Left cardiac atrium (tissue), 4 donors: ENCODE results near the gene KLK2. TPM values are rescaled to one million over a fixed set of nuclear protein-coding genes. Genes with fewer than 3 reads are reported as not detected.
"Not testable (repeated sequence)": the region's sequence is repeated elsewhere in the genome, so short reads cannot be mapped to it uniquely, and the experiment has no call there.

ENCODE experiments used
- ATAC-seq, 2 donors: fragments of 200-7000 bp; cut with Tn5 transposase; one replicate each; pipeline ENCODE4 v1.9.1; 2020; ENCODE audit warnings: mild to moderate bottlenecking in 2 of 2, moderate library complexity in 2 of 2
- DNase-seq: peaks from one replicate; pipeline ENCODE4 v3.0.0-alpha.2; 2020
- intact Hi-C, 2 donors: fragments of 100-400 bp; cut with DNase I; formaldehyde crosslinking; loops; one replicate each; pipeline versions ENCODE4 v1.14.1 to v1.15.1; 2022 to 2023
- total RNA-seq, 2 donors: library from RNA; stranded (reverse); fragmentation: NEBNext Ultra II Directional; extraction: Animal tissue kit (Norgen Biotek cat#: 25700); gene quantifications; one replicate each; pipeline ENCODE4 v1.2.1, GENCODE V29; 2021
- donor health status: DM: no; HTN: yes; CAD: no.
- donor health status: DM: no; HTN: yes; CAD: no; lungs with severe emphysema.
- donor health status: DM: yes; HTN: yes; CAD: no.
- donor health status: Dilated cardiomyopathy.

Gene KLK2
- total RNA-seq, 2 donors from 2014 or later = not detected

DNA sequence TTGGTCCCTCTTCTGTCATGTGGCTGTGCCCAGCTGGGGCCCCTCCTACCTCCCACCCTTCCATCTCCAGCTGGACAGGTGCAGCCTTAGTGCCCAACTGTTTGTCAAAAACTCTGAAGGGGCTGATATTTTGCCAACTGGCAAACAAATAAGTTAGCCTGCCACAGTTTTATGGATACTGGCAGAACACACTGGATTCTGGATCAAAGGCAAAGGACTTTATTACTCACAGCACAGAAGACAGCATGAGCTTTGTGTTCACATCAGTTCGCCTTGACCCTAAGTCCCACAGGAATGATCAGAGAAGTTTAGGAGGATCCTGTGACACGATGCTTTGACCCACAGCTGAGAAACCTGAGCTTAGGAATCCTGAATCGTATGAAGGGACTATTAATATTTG is 16.4 kb downstream of the KLK2 start:
- DNase-seq (no peak), ATAC-seq (no peak)
- intact Hi-C loops = no loop called here

DNA sequence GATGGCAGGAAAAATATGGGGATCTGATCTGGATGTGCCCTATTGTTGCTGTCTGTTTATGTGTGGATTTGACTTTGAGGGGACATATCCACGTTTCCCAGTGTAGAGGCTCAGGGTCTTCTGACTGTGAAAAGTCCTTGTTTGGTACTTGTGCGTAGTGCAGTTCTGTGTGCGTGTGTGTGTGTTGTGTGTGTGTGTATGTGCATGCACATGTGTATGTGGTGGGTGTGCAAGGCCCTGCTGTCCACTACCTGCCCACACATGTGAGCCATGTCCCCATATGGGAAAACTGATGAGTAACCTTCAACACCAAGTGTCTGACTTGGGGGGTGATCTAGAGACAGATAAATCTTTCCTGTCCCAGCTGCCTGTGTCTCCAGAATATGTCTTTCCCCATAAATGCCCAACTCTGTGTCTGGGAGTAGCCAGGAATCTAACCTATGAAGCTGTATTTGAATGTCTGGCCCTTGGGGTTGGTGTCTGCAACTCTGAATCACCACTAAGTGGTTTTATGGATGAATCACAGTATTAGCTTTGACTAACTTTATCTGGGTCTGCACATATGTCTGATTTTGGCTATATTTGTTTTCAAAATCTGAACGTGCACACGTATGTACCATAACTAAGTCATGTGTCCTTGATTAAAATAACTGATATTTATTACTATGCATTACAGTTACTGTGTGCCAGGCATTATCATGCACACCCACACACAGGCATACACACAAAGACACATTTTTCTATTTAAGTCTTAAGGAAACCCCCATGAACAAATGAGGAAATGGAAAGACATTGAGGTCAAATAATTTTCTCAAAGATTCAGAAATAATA is 17.4 kb downstream of the KLK2 start:
- intact Hi-C loops = no loop called here
- DNase-seq (no peak), ATAC-seq (no peak)

DNA sequence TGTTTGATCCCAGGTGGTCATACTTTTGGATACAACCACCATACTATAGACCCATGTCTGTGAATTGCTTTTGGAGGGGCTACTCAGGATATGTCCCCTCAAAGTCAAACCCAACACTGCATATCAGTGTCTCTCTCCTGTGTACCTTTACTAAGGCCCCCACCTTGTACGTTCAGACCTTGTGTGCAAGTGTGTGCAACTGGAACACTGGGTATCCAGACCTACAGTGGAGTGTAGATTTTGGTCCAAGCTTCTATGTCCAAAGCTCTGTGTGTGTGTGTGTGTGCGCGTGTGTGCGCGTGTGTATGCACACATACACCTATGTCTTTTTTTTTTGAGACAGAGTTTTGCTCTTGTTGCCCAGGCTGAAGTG is 18.0 kb downstream of the KLK2 start:
- DNase-seq (no peak), ATAC-seq (no peak)
- intact Hi-C loops = no loop called here

DNA sequence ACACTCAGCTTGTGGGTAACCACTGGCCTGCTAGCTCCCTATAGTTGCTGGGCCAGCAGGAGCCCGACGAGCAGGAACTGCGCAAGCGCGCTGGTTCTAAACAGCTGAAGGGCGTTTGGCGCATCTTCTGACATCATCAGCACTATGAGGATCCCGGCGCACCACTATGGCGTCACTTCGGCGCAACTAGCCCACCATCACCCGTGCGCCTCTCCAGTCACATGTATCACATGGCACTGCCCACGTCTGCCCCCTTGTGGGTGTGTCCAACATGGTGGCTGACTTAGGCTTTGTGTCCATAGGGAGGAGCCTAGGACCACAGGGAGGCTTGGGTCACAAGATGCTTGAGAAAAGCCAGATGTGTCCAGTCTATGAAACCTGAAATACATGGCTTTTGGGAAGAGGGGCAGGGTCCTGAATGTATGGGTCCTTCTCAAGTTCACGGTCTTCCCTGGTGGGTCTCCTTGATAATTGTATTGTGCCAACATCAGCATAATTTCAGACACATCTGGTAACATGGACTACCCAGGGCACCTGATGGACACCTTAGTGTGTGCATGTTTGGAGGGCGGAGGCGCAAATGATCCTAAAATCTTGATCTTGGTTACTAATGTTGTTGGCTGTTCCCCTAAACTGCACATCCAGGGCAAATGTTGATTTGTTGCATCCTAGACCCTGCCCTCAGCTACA is 20.0 kb downstream of the KLK2 start:
- ATAC-seq = no peak
- intact Hi-C loops = no loop called here
- no peak for DNase-seq

DNA sequence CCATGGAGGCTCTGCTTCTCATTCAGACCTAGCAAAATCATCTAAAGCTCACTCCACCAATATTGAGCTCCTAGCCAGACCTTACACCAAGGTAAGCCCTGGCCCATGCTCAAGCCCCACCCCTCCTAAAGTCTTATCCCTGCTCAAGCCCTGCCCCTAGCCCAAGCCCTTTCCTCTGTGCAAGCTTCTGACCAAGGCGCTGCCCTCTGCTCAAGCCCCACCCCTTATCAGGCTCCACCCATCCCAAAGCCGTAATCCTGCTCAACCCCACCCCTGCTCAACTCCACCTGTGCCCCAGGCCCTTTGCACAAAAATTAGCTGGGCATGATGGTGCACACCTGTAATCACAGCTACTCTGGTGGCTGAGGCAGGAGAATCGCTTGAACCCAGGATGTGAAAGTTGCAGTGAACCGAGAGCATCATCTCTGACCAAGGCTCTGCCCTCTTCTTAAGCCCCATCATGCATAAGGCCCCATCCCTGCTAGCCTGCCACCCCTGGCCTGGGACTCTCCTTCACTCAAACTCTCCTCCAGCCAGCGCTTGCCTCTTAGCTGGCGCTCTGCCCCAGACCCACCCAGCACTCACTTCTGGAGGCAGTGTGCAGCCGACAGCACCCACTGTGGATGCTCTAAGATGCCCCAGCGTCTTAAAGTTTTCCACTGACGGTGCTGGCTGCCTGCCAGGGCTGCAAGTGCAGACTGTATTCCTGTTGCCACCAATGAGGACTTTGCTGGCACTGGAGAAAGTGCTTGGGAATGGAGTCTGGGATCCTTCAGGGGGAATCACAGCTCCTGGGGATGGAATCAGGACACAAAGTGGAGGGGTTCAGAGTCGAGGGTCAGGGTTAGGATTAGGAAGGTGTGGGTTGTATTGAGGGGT is 21.5 kb downstream of the KLK2 start:
- no peak for ATAC-seq
- intact Hi-C loops = no loop called here
- no peak for DNase-seq

DNA sequence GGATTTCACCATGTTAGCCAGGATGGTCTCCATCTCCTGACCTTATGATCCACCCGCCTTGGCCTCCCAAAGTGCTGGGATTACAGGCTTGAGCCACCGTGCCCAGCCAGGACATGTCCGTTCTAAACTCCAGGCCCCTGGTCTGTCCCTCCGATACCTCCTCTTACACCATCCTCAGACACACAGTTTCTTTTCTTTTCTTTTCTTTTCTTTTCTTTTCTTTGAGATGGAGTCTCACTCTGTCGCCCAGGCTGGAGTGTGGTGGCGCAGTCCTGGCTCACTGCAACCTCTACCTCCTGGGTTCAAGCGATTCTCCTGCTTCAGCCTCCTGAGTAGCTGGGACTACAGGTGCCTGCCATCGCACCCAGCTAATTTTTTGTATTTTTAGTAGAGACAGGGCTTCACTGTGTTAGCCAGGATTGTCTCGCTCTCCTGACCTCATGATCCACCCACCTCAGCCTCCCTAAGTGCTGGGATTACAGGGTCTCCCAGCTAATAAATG is 22.9 kb downstream of the KLK2 start:
- DNase-seq, ATAC-seq, intact Hi-C loops: not testable (repeated sequence)

DNA sequence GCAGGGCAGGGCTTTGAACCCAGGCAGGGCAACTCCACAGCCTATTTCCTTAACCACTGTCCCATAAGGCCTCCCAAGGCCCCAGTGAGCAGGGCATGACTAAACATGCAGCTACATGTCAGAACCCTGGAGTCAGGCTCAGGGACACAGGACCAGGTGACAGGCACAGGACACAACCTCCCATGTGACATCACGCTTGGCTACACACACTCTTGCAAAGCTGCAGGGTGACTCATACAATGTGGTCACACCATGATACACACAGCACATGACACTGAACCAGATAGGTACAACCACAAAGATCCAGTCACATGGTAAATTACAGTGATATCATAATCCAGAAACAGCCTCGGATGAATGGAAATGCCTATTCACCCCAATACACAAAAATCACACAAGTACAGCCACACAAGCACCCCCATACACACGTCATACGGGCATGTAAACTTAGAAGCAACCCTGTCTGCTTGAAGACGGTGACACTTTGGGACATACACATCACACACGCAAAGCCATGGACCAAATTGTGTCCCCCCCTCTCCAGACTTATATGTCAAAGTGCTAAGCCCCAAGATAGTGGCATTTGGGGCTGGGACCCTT is 23.5 kb downstream of the KLK2 start:
- intact Hi-C loops = no loop called here
- no peak for ATAC-seq
- no peak for DNase-seq

DNA sequence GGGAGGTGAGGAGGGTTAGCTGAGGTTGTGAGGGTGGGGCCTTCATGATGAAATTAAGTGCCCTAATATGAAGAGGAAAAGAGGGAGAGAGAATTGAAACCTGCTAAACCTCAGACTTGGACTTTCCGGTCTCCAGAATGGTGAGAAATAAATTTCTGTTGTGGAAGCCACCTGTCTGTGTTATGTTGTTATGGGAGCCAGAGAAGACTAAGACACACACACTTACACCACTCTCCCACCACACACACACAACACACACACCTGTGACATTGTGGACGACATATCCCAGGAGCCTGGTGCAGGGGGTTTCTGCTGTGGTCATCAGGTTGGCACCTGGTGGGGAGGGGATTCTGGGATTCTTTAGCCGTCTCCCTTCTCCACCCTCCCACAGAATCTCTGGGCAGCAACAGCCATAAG is 24.0 kb downstream of the KLK2 start:
- intact Hi-C loops = no loop called here
- ATAC-seq (no peak), DNase-seq (no peak)

DNA sequence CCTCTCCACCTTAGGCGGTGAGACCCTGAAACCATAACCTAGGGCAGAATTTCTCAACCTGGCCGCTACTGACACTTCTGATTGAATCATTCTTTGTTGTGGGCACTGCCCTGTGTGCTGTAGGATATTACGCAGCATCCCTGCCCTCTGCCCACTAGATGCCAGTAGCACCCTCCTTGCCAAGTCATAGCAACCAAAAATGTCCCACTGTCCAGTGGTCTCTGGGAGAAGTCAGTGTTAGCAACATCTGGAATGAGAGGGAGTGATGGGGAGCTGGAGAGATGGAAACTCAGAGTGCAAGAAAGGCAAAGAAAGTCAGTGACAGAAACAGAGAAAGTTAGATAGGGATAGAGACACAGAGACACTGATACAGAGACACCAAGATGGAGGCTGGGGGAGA is 24.4 kb downstream of the KLK2 start:
- intact Hi-C loops = no loop called here
- ATAC-seq = no peak
- no peak for DNase-seq

DNA sequence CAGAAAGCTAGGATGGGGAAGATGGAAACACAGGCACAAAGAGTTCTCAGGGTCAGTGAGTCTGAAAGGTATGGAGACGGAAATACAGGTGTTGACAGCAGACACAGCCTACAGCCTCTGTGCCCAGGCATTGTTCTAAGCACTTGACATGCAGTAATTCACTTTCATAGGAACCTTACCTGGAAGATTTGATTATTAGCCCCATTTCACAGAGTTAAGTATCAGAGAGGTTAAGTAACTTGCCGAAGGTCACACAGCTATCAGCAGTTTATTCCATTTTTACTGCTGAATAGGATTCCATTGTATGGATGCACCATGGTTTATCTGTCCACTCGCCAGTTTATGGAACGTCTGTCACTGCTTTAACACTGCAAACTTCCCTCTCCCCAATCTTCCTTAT is 24.8 kb downstream of the KLK2 start:
- ATAC-seq (no peak), DNase-seq (no peak)
- intact Hi-C loops = no loop called here

DNA sequence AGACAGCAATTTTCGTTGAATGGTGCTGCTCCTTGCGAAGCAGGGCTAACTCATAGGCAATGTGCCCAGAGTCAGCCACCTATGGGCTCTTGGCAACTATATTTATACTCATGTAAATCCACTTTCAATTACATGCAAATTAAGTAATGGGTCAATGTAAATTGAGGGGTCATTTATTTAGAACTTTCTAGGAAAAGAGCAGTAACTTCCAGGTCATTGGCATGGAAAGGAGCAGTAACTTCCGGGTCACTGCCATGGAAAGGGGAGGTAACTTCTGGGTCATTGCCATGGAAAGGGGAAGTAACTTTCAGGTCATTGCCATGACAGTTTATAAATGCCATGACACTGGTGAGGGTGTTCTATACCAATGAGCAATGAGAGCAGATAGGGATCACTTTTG is 26.3 kb downstream of the KLK2 start:
- DNase-seq = no peak
- ATAC-seq = no peak
- intact Hi-C loops = no loop called here

DNA sequence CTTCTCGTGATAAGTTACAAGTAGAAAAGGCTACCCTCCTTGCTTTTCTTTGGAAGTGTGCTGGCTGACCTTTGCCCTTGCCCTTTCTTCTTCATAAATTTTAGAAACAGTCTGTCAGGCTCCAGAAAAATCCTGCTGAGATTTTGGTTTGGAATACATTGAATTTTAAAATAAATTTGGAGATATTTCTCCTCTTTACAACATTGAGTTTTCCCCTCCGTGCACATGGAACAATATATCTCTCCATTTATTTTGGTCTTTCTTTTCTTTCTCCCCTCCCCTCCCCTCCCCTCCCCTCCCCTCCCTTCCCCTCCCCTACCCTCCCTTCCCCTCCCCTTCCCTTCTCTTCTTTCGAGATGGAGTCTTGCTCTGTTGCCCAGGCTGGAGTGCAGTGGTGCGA is 29.4 kb downstream of the KLK2 start:
- ATAC-seq (no peak), DNase-seq (no peak)
- intact Hi-C loops = no loop called here

DNA sequence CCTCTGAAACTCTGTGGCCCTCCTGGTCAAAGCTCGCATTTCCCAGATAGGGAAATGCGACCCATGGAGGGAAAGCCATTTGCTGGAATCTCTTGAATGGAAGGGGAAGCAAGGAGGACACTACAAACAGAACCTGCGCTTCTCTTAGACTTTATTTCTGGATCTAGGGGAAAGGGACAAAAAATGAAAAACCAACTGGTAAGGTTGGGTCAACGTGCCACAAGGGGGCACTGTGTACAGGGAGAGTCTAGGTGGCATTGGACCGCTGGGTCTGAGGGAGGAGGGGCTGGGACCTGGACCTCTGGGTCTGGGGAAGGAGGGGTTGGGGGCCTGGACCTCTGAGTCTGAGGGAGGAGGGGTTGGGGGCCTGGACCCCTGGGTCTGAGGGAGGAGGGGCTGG is 33.0 kb downstream of the KLK2 start:
- DNase-seq (no peak), ATAC-seq (peak in 1 of 2 donors; percentile 24)
- intact Hi-C loops = no loop called here

DNA sequence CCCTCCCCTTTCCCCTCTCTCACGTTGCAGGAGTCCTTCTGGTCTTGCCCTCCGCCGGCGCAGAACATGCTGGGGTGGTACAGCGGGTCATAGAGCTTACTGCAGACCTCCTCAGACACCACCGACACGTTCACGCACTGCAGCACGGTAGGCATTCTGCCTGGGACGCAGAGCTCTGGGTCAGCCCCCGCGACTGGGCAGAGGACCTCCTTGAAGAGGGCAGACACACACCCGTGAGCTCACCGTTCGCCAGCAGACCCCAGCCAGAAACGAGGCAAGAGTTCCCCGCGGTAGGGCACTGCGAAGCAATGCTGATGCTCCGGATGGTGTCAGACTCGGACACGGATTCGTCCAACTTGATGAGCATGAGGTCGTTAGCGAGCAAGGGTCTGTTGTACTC is 35.1 kb downstream of the KLK2 start:
- no peak for DNase-seq
- intact Hi-C loops = no loop called here
- no peak for ATAC-seq

DNA sequence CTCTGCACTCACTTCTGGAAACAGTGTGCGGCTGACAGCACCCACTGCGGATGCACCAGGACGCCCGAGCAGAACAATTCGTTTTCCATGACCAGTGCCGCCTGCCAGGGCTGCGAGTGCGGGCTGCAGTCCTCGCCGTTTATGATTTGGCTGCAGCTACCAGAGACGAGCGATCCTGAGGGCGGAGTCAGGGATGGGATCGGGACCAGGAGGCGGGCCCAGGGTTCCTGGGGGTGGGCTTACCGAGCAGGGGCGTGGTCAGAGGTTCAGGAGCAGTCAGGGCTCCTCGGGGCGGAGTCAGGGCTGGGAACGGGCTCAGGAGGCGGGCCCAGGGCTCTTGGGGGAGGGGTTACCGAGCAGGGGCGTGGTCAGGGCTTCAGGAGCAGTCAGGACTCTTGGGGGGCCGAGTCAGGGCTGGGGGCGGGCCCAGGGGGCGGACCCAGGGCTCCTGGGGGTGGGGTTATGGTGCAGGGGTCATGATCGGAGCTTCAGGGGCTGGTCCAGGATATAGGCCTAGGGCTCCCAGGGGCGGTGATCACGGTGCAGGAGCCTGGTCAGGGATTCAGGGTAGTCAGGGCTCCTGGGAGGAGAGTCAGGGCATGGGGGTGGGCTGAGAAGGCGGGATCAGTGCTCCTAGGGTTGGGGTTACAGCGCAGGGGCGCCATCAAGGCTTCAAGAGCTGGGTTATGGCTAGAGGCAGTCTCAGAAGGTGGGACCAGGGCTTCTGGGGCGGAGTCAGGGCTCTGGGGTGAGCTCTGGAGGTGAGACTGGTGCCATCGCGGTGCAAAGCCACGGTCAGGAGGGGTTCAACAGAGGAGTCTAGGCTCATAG is 36.2 kb downstream of the KLK2 start:
- intact Hi-C loops = no loop called here
- ATAC-seq (peak in 1 of 2 donors; percentile 86), DNase-seq (peak; percentile 37)

DNA sequence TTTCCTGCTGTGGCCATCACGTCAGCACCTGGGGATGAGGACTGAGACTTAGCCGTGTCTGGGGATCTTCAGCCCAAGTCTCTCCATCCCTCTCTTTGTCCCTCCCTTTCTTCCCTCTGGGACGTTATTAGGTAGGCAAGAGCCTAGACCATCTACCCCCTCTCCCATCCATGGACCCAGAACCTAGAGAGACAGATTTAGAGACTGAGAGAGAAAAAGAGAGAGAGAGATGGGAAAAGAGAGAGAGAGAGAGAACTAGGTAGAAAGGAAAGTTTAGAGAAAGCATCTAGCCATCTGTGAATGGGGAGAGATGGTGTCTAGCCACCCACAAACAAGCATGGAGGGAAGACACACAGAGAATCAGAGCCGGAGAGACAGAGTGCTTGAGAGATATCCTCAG is 37.5 kb downstream of the KLK2 start:
- ATAC-seq (no peak), DNase-seq (no peak)
- intact Hi-C loops = no loop called here

DNA sequence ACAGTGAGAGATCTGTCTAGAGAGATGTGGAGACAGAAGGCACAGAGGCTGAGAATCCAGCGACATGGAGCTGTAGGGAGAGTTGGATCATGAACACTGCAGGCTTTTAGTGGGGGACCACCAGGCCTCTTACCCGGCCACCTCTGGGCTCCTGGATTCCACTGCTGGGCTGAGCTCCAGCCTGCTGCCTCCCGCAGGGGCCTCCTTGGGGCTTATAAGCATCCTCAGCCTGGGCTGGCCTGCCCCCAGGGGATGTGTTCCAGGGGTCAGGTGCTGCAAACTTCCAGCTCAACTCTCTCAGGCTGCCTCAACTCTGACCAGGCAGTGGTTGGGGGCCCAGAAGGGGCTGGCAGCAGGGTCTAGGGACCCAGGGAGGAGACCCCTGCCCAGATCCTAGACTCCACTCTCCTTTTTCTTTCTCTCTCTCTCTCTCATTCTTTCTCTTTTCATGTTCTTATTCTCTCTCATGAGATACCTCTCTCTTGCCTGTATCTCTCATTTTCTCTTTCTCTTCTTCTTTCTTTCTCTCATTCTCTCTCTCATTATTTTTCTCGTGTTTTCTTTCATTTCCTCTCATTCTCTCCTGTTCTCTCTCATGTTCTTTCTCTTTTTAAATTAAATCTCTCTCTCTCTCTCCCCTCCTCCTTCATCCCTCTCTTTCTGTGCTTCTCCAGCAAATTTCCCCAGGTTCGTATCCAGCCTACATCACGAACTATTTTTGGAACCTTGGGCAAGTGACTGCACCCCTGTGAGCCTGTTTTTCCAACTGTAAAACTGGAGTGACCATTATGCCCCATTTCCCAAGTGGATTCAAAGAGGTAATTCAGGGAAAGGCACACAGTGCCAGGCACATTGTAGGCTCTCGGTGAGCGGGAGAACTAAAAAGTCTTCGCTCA is 38.2 kb downstream of the KLK2 start, which contains the start of gene KLK4:
Gene KLK4, minus strand, starts transcription at position 190 of the 896 bp plus-strand sequence. CDS start 657 bp downstream, outside the sequence.
- DNase-seq = no peak
- intact Hi-C loops = no loop called here
- no peak for ATAC-seq
